Measurements from ENCODE around the gene RANBP3.

Gene RANBP3

DNA sequence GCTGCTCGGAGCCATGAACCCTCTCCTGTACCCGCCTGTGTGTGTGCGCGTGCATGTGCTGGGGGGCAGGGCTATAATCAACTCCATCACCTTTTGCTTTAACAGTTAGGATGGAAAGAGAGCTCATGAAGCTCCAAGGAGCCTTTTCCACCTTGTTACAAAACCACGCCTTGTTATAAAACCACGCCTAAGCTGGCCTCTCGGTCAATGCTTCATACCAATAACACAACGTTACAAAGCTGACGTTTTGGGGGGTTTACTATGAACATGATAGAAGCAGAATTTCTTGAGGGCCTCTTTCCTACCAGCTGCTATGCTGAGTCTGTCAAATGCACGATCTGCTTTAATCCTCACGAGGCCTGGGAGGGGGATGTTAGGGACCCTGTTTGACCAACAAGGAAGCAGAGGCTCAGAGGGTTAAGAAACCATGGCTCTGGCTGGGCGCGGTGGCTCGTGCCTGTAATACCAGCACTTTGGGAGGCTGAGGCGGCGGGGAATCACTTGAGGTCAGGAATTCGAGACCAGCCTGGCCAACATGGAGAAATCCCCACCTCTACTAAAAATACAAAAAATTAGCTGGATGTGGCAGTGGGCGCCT lies 52.0 kb downstream of the RANBP3 start (continued):
- TF ChIP-seq, protein P1, sequence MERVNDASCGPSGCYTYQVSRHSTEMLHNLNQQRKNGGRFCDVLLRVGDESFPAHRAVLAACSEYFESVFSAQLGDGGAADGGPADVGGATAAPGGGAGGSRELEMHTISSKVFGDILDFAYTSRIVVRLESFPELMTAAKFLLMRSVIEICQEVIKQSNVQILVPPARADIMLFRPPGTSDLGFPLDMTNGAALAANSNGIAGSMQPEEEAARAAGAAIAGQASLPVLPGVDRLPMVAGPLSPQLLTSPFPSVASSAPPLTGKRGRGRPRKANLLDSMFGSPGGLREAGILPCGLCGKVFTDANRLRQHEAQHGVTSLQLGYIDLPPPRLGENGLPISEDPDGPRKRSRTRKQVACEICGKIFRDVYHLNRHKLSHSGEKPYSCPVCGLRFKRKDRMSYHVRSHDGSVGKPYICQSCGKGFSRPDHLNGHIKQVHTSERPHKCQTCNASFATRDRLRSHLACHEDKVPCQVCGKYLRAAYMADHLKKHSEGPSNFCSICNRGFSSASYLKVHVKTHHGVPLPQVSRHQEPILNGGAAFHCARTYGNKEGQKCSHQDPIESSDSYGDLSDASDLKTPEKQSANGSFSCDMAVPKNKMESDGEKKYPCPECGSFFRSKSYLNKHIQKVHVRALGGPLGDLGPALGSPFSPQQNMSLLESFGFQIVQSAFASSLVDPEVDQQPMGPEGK (CRISPR knock-in tag; IDR thresholded peaks at IDR 0.05; ENCODE audit: borderline replicate concordance), result no peak
- no peak for TF ChIP-seq TCF4 (CRISPR knock-in tag; IDR thresholded peaks at IDR 0.05; ENCODE audit: borderline replicate concordance)

DNA sequence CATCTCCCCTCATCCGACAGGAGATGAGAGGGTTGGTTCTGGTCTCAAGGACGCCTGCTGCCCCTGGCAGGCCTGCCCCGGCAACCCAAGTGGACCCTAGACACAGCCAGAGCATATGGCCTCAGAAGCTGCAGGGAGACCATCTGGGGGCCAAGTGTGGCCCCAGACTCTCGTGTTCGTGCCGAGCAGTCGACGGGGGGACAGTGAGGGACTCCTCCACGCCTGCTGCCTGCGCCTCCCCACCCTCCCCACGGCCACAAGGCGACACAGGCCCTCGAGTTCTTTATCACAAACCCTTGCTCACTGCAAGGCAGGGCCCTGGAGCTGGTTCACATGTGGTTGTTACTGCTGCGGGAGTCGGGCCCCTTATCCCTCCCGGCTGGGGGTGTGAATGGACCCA lies 54.6 kb downstream of the RANBP3 start:
- TF ChIP-seq ZNF8 (CRISPR knock-in tag; IDR thresholded peaks at IDR 0.05), result no peak
- no peak for TF ChIP-seq ESRRG (CRISPR knock-in tag; IDR thresholded peaks at IDR 0.05)
- TF ChIP-seq CSDC2 (CRISPR knock-in tag; IDR thresholded peaks at IDR 0.05), result no peak
- TF ChIP-seq, protein P2, sequence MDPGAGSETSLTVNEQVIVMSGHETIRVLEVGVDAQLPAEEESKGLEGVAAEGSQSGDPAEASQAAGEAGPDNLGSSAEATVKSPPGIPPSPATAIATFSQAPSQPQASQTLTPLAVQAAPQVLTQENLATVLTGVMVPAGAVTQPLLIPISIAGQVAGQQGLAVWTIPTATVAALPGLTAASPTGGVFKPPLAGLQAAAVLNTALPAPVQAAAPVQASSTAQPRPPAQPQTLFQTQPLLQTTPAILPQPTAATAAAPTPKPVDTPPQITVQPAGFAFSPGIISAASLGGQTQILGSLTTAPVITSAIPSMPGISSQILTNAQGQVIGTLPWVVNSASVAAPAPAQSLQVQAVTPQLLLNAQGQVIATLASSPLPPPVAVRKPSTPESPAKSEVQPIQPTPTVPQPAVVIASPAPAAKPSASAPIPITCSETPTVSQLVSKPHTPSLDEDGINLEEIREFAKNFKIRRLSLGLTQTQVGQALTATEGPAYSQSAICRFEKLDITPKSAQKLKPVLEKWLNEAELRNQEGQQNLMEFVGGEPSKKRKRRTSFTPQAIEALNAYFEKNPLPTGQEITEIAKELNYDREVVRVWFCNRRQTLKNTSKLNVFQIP (CRISPR knock-in tag; IDR thresholded peaks at IDR 0.05; ENCODE audit: borderline replicate concordance, low read depth), result no peak
- TF ChIP-seq, protein P3, sequence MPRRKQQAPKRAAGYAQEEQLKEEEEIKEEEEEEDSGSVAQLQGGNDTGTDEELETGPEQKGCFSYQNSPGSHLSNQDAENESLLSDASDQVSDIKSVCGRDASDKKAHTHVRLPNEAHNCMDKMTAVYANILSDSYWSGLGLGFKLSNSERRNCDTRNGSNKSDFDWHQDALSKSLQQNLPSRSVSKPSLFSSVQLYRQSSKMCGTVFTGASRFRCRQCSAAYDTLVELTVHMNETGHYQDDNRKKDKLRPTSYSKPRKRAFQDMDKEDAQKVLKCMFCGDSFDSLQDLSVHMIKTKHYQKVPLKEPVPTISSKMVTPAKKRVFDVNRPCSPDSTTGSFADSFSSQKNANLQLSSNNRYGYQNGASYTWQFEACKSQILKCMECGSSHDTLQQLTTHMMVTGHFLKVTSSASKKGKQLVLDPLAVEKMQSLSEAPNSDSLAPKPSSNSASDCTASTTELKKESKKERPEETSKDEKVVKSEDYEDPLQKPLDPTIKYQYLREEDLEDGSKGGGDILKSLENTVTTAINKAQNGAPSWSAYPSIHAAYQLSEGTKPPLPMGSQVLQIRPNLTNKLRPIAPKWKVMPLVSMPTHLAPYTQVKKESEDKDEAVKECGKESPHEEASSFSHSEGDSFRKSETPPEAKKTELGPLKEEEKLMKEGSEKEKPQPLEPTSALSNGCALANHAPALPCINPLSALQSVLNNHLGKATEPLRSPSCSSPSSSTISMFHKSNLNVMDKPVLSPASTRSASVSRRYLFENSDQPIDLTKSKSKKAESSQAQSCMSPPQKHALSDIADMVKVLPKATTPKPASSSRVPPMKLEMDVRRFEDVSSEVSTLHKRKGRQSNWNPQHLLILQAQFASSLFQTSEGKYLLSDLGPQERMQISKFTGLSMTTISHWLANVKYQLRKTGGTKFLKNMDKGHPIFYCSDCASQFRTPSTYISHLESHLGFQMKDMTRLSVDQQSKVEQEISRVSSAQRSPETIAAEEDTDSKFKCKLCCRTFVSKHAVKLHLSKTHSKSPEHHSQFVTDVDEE (CRISPR knock-in tag; IDR thresholded peaks at IDR 0.05), result no peak
- TF ChIP-seq ZNF565 (CRISPR knock-in tag; conservative IDR thresholded peaks at IDR 0.05; ENCODE audit: low read depth), result no peak
- TF ChIP-seq, protein P4, sequence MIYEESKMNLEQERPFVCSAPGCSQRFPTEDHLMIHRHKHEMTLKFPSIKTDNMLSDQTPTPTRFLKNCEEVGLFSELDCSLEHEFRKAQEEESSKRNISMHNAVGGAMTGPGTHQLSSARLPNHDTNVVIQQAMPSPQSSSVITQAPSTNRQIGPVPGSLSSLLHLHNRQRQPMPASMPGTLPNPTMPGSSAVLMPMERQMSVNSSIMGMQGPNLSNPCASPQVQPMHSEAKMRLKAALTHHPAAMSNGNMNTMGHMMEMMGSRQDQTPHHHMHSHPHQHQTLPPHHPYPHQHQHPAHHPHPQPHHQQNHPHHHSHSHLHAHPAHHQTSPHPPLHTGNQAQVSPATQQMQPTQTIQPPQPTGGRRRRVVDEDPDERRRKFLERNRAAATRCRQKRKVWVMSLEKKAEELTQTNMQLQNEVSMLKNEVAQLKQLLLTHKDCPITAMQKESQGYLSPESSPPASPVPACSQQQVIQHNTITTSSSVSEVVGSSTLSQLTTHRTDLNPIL (CRISPR knock-in tag; IDR thresholded peaks at IDR 0.05; ENCODE audit: low read depth), result no peak
- TF ChIP-seq, protein P1 (CRISPR knock-in tag; IDR thresholded peaks at IDR 0.05; ENCODE audit: borderline replicate concordance), result no peak
- no peak for TF ChIP-seq RARB (CRISPR knock-in tag; IDR thresholded peaks at IDR 0.05)
- no peak for TF ChIP-seq OSR1 (CRISPR knock-in tag; IDR thresholded peaks at IDR 0.05)
- TF ChIP-seq ZFP3 (CRISPR knock-in tag; IDR thresholded peaks at IDR 0.05), result no peak
- no peak for TF ChIP-seq ZC3H10 (CRISPR knock-in tag; IDR thresholded peaks at IDR 0.05)
- TF ChIP-seq TOX (CRISPR knock-in tag; IDR thresholded peaks at IDR 0.05; ENCODE audit: borderline replicate concordance), result no peak
- no peak for ATAC-seq

DNA sequence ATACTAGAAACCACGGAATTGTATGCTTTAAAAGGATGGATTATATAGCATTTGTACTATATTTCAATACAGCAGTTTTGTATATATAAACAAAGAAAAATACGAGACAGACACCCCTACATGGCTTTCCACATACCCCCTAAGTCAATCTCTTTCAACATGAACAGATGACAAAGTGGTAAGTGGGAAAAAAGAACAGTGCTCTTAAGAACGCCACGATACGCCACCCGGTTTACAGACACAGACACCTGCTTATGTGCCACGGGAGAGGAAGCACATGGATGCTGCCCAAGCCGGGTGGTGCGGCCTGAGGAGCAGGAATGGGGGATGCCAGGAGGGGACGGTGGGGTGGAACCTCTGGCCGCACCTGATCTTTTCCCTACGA lies 55.8 kb downstream of the RANBP3 start:
- ATAC-seq, result no peak
- no peak for TF ChIP-seq CSDC2 (CRISPR knock-in tag; IDR thresholded peaks at IDR 0.05)

DNA sequence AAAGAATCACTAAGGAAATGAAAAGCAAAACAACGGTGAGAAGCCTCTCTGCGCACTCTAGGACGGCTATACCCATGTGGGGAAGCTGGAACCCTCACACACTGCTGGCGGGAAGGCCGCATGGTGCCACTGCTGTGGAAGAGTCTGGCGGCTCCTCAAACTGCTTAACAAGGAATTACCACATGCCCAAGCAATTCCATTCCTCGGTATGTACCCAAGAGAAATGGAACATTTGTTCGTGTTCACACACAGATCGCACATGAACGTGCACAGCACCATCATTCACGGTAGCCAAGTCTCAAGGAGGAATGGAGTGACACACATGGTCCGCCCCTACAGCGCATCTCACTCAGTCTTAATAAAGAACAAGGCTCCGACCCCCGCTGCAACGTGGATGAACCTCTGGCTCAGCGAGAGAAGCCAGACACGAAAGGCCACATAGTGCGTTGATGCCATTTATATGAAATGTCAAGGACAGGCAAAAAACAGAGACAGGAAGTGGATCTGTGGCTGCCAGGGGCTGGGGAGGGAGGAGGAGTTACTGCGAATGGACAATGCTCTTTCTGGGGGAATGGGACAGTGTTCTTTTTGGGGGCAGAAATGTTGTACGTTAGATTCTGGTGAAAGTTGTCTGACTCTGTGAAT lies 56.3 kb downstream of the RANBP3 start:
- no peak for ATAC-seq
- TF ChIP-seq GLIS3 (CRISPR knock-in tag; IDR thresholded peaks at IDR 0.05) (no peak), ZFP30 (CRISPR knock-in tag; IDR thresholded peaks at IDR 0.05) (no peak), ZFP3 (CRISPR knock-in tag; IDR thresholded peaks at IDR 0.05) (no peak), RARB (CRISPR knock-in tag; IDR thresholded peaks at IDR 0.05) (no peak), ARNTL (CRISPR knock-in tag; IDR thresholded peaks at IDR 0.05; ENCODE audit: borderline replicate concordance, low read depth) (no peak), TCF4 (CRISPR knock-in tag; IDR thresholded peaks at IDR 0.05; ENCODE audit: borderline replicate concordance) (no peak), TOX (CRISPR knock-in tag; IDR thresholded peaks at IDR 0.05; ENCODE audit: borderline replicate concordance) (no peak), ZC3H10 (CRISPR knock-in tag; IDR thresholded peaks at IDR 0.05) (no peak), ISL1 (CRISPR knock-in tag; IDR thresholded peaks at IDR 0.05) (no peak), OSR1 (CRISPR knock-in tag; IDR thresholded peaks at IDR 0.05) (no peak), ESRRG (CRISPR knock-in tag; IDR thresholded peaks at IDR 0.05) (no peak), ZNF565 (CRISPR knock-in tag; conservative IDR thresholded peaks at IDR 0.05; ENCODE audit: low read depth) (no peak), ZNF8 (CRISPR knock-in tag; IDR thresholded peaks at IDR 0.05) (no peak), ZNF70 (CRISPR knock-in tag; IDR thresholded peaks at IDR 0.05) (no peak)
- TF ChIP-seq, protein P5, sequence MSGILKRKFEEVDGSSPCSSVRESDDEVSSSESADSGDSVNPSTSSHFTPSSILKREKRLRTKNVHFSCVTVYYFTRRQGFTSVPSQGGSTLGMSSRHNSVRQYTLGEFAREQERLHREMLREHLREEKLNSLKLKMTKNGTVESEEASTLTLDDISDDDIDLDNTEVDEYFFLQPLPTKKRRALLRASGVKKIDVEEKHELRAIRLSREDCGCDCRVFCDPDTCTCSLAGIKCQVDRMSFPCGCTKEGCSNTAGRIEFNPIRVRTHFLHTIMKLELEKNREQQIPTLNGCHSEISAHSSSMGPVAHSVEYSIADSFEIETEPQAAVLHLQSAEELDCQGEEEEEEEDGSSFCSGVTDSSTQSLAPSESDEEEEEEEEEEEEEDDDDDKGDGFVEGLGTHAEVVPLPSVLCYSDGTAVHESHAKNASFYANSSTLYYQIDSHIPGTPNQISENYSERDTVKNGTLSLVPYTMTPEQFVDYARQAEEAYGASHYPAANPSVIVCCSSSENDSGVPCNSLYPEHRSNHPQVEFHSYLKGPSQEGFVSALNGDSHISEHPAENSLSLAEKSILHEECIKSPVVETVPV (CRISPR knock-in tag; IDR thresholded peaks at IDR 0.05), result no peak
- TF ChIP-seq, protein P3 (CRISPR knock-in tag; IDR thresholded peaks at IDR 0.05), result no peak

Measured in SK-N-SH treated with all-trans-retinoic acid at 6 μM for 48 hours (cell line).